Measurements from ENCODE around the gene C10orf71.

C10orf71 gene

DNA sequence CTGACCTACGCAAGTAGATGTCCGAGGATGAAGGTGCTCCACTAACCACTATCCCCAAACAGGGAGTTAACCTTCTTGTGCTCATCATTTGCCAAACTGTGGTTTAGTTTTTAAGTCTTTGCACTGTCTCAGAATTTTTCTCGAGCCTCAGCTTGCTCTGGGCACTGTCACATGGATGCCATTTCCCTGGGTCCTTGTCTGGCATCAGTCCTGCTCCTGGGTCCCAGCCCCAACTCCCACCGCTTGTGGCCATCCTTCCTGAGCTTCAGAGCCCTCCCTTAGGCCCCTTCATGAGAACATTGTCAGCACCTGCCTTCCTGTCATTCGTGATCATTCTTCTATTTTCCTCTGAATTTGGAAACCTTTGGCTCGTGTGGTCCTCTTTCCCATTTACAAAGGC, 33.8 kb downstream of the C10orf71 start:
- Mint-ChIP-seq H3K9me3 (peaks cover 16% of the 10 kb centered on the region), H3K4me1 (ENCODE audit: low read depth) (peaks cover 33% of the 10 kb centered on the region), H3K27me3 (peaks cover 46% of the 10 kb centered on the region), H3K36me3 (ENCODE audit: low read depth) (no peaks in the 10 kb centered on the region), H3K27ac (no peak overlapping the region), H3K4me3 (no peak overlapping the region)
- intact Hi-C loops (cut with micrococcal nuclease) = no loop called here

DNA sequence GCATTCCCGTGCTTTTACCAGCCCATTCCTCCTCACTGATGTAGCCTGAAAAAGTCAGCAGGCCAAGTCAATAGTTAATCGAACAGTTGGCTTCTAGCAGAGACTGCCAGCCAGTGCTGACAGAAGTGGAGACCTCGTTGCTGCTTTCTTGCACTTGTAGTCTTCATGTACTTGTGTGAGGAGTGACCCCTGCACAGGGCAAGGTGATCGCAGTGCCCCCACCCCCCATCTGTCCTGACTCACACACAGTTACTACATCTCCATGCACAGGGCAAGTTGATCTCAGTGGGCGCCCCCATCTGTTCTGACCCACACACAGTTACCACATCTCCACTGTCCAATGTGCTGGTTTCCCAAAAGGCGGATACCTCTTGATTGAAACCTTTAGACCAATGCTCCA, 34.2 kb downstream of the C10orf71 start:
- H3K4me3 Mint-ChIP-seq = no peak overlapping the region
- peaks cover 16% of the 10 kb centered on the region for H3K9me3 Mint-ChIP-seq

DNA sequence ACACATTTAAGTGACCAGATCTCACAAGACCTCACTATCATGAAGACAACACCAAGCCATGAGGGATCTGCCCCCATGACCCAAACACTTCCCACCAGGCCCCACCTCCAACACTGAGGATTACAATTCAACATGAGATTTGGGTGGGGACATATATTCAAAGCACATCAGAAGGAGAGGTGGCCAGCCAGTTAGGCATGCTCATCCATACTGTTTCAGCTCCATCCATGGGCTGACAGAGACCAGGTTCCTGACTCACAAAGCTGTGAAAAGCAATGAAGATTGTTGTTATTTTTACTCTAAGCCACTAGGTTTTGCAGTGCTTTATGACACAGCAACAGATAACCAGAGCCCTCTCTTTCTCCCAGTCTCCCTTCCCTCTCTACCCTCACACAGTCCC, 36.0 kb downstream of the C10orf71 start:
- Mint-ChIP-seq H3K4me3 (no peak overlapping the region), H3K4me1 (ENCODE audit: low read depth) (peaks cover 16% of the 10 kb centered on the region), H3K36me3 (ENCODE audit: low read depth) (no peaks in the 10 kb centered on the region)

More for the DNA sequence above, 34.2 kb downstream of the C10orf71 start:
- Mint-ChIP-seq H3K27ac (no peak overlapping the region), H3K27me3 (peaks cover 43% of the 10 kb centered on the region), H3K4me1 (ENCODE audit: low read depth) (peaks cover 31% of the 10 kb centered on the region), H3K36me3 (ENCODE audit: low read depth) (no peaks in the 10 kb centered on the region)
- intact Hi-C loops (cut with micrococcal nuclease) = no loop called here

DNA sequence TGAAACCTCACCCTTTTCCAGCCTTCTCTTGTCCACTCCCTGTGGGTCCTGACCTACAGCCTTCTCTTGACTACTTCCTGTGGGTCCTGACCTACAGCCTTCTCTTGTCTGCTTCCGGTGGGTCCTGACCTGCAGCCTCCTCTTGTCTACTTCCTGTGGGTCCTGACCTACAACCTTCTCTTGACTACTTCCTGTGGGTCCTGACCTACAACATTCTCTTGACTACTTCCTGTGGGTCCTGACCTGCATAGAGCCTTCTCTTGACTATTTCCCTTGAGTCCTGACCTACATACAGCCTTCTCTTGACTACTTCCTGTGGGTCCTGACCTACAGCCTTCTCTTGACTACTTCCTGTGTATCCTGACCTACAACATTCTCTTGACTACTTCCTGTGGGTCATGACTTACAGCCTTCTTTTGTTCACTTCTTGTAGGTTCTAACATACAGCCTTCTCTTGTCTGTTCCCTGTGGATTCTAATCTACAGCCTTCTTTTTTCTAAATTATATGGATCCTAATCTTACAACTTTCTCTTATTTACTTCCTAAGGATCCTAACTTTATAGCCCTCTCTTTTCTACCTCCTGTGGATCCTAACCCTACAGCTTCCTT, 36.5 kb downstream of the C10orf71 start:
- Mint-ChIP-seq H3K9me3 (peaks cover 16% of the 10 kb centered on the region), H3K27me3 (peaks cover 37% of the 10 kb centered on the region), H3K36me3 (ENCODE audit: low read depth) (no peaks in the 10 kb centered on the region), H3K4me3 (no peak overlapping the region), H3K27ac (peak overlapping the region; percentile 11), H3K4me1 (ENCODE audit: low read depth) (peaks cover 14% of the 10 kb centered on the region)
- intact Hi-C loops (cut with micrococcal nuclease) = no loop called here

More for the DNA sequence above, 36.0 kb downstream of the C10orf71 start:
- H3K27ac Mint-ChIP-seq = peak overlapping the region; percentile 11
- peaks cover 42% of the 10 kb centered on the region for H3K27me3 Mint-ChIP-seq
- intact Hi-C loops (cut with micrococcal nuclease) = no loop called here
- peaks cover 16% of the 10 kb centered on the region for H3K9me3 Mint-ChIP-seq

DNA sequence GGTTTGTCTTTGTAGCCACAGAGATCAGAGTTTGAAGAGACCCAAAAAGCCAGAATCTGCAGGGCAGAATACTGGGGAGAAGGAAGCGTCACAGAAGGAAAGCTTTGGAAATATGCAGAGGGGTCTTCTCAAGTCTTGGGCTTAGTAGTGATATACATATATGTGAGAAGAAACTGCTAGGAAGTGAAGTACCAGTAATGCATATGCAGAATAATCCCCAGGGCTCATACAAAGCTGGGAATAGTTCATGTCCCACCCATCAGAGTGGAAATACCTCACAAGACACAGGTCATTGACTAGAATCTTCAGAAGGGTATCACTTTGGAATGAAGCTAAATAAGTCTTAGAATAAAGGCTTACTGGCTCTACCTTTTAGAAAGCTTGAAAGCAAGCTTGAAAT, 39.6 kb downstream of the C10orf71 start:
- H3K4me3 Mint-ChIP-seq = no peak overlapping the region
- no peaks in the 10 kb centered on the region for H3K36me3 Mint-ChIP-seq (ENCODE audit: low read depth)
- peaks cover 15% of the 10 kb centered on the region for H3K27me3 Mint-ChIP-seq
- H3K27ac Mint-ChIP-seq = no peak overlapping the region
- H3K4me1 Mint-ChIP-seq (ENCODE audit: low read depth) = peaks cover 14% of the 10 kb centered on the region
- intact Hi-C loops (cut with micrococcal nuclease) = no loop called here
- peaks cover 16% of the 10 kb centered on the region for H3K9me3 Mint-ChIP-seq

DNA sequence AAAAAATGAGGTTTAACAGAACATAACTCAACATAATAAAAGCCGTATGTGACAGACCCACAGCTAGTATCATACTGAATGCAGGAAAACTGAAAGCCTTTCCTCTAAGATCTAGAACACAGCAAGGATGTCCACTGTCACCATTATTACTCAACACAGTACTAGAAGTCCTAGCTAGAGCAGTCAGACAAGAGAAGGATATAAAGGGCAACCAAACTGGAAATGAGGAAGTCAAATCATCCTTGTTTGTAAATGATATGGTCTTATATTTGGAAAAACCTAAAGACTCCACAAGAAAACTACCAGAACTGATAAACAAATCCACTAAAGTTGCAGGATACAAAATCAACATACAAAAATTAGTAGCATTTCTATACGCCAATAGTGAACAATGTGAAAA, 45.9 kb downstream of the C10orf71 start:
- Mint-ChIP-seq H3K4me3 (no peak overlapping the region), H3K4me1 (ENCODE audit: low read depth) (no peaks in the 10 kb centered on the region), H3K9me3 (peaks cover 6% of the 10 kb centered on the region), H3K36me3 (ENCODE audit: low read depth) (peaks cover 2% of the 10 kb centered on the region), H3K27ac (no peak overlapping the region), H3K27me3 (peaks cover 19% of the 10 kb centered on the region)
- intact Hi-C loops (cut with micrococcal nuclease) = no loop called here

DNA sequence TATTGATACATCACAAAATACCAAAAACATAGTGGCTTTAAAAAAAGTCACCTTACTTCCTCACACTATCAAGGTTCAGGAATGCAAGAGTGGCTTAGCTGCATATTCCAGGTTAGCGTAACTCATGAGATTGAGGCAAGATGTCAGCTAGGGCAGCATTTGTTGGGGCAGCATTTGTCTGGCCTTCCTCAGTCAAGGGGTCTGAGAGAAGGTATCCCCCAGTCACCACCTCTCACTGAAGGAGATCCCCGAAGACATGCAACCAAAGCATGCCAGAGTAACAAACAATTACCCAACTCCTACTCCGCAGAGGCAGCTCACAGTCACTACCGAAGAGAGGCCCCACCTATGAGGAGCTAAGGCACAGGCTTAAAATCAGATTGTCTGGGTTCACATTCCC, 48.4 kb downstream of the C10orf71 start:
- no peak overlapping the region for H3K27ac Mint-ChIP-seq

DNA sequence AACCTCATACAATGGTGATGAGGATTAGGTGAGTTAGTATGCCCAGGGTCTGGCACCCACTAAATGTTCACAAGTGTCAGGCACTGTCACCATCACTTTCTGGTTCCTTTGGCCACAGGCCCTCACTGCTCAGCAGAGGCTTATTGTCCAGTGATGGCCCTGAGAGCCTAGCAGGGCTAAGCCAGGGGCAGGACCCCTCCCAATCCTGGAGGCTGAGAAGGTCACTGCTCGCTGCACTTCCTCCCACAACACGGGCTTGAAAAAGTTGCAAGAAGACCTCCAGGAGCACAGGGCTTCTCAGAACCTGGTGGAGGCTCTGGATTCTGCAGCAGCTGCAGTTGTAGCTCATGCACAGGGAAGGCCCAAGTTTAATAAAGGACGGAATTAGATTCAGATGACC, 48.9 kb downstream of the C10orf71 start:
- Mint-ChIP-seq H3K27me3 (peaks cover 22% of the 10 kb centered on the region), H3K9me3 (peaks cover 14% of the 10 kb centered on the region), H3K4me3 (no peak overlapping the region), H3K36me3 (ENCODE audit: low read depth) (peaks cover 6% of the 10 kb centered on the region), H3K27ac (no peak overlapping the region), H3K4me1 (ENCODE audit: low read depth) (peaks cover 18% of the 10 kb centered on the region)
- intact Hi-C loops (cut with micrococcal nuclease) = no loop called here

More for the DNA sequence above, 48.4 kb downstream of the C10orf71 start:
- Mint-ChIP-seq H3K9me3 (peaks cover 14% of the 10 kb centered on the region), H3K36me3 (ENCODE audit: low read depth) (peaks cover 6% of the 10 kb centered on the region), H3K4me1 (ENCODE audit: low read depth) (peaks cover 18% of the 10 kb centered on the region), H3K27me3 (peaks cover 22% of the 10 kb centered on the region), H3K4me3 (no peak overlapping the region)
- intact Hi-C loops (cut with micrococcal nuclease) = no loop called here

DNA sequence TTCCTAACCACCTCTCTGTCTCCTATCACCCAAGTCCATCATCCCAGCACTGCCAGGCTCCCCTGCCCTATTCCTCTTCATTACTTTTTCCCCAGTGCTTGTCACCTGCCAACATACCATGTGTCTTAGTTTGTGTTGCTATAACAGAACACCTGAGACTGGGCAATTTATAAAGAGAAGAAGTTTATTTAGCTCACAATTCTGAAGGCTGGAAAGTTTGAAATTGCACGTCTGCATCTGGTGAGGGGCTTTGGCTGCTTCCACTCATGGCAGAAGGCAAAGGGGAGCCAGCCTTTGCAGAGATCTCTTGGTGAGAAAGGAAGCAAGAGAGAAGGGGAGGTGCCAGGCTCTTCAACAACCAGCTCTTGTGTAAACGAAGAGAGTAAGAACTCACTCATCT, 49.6 kb downstream of the C10orf71 start:
- peaks cover 14% of the 10 kb centered on the region for H3K9me3 Mint-ChIP-seq
- no peak overlapping the region for H3K27ac Mint-ChIP-seq
- peaks cover 18% of the 10 kb centered on the region for H3K4me1 Mint-ChIP-seq (ENCODE audit: low read depth)
- peaks cover 22% of the 10 kb centered on the region for H3K27me3 Mint-ChIP-seq
- H3K36me3 Mint-ChIP-seq (ENCODE audit: low read depth) = peaks cover 6% of the 10 kb centered on the region
- intact Hi-C loops (cut with micrococcal nuclease) = no loop called here
- no peak overlapping the region for H3K4me3 Mint-ChIP-seq

DNA sequence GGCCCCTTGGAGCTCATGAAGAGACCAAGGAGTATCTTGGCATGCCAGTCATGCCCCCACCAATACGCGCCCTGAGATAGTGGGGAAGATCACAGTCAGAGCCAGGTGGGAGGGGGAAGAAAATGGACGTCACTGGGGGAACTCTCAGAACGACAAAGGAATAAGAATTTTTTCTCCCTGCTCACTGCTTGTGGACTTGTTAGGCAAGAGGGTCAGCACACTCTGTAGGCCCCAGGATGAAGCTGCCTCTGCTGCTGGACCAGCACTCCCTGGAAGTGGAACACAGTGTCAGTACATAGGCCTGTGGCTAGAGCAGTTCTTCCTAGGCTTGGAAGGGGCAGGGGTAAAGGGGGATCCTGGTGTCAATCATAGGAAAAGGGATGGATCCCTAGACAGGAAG, 50.4 kb downstream of the C10orf71 start:
- intact Hi-C loops (cut with micrococcal nuclease) = no loop called here

DNA sequence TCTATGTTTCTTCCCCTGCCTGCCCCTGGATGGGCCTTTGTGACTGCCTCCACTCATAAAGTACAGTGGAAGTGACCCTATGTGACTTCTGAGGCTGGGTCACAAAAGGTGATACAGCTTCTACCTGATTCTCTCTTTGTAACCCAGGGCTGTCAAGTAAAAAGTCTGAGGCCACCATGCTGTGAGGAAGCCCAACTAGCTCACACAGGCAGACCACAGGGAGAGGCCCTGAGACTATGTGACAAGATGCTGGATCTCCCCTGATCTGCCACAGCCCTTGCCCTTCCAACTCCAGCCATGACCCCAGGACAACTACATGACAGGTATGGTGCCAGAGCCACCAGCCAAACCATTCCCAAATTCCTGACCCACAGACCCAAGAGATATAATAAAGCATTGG, 51.2 kb downstream of the C10orf71 start:
- H3K4me1 Mint-ChIP-seq (ENCODE audit: low read depth) = peaks cover 18% of the 10 kb centered on the region

More for the DNA sequence above, 50.4 kb downstream of the C10orf71 start:
- H3K4me1 Mint-ChIP-seq (ENCODE audit: low read depth) = peaks cover 18% of the 10 kb centered on the region
- H3K9me3 Mint-ChIP-seq = peaks cover 14% of the 10 kb centered on the region
- H3K27ac Mint-ChIP-seq = no peak overlapping the region
- H3K27me3 Mint-ChIP-seq = peaks cover 22% of the 10 kb centered on the region
- H3K4me3 Mint-ChIP-seq = no peak overlapping the region
- peaks cover 6% of the 10 kb centered on the region for H3K36me3 Mint-ChIP-seq (ENCODE audit: low read depth)

DNA sequence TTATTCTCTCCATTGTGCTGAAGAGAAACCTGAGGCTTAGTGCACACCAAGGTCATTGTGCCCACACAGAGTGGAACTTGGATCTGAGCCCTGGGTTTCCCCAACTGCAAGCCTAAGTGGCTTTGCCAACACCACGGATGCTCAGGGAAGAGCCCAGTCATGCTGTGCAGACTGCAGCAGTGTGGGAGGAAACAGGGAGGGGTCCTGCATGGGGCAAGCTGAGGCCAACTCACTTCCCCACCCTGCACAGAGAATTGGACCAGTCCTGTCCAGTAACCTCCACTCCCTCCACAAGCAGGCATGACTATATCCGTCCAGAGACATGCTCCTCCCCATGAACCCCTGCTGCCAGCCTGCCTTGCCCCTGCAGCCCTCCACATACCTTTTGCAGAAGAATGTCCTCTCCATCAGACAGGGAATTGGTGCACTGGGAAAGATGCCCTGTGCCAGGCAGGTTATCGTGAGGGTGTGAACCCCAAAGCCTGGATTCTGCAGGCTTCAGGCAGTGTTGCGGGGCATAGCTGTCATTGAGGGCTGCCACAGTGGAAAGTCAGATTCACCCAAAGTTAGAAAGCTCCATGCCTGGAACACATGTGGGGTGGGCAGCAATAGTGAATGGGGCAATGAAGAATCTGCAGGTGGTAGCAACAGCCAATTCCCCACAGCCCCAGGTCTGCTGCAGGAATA, 52.0 kb downstream of the C10orf71 start:
- intact Hi-C loops (cut with micrococcal nuclease) = no loop called here
- no peak overlapping the region for H3K4me3 Mint-ChIP-seq
- H3K27me3 Mint-ChIP-seq = peaks cover 16% of the 10 kb centered on the region
- H3K4me1 Mint-ChIP-seq (ENCODE audit: low read depth) = peaks cover 18% of the 10 kb centered on the region
- H3K27ac Mint-ChIP-seq = no peak overlapping the region
- peaks cover 6% of the 10 kb centered on the region for H3K36me3 Mint-ChIP-seq (ENCODE audit: low read depth)
- H3K9me3 Mint-ChIP-seq = peaks cover 14% of the 10 kb centered on the region

More for the DNA sequence above, 51.2 kb downstream of the C10orf71 start:
- H3K4me3 Mint-ChIP-seq = no peak overlapping the region
- peaks cover 22% of the 10 kb centered on the region for H3K27me3 Mint-ChIP-seq
- H3K36me3 Mint-ChIP-seq (ENCODE audit: low read depth) = peaks cover 6% of the 10 kb centered on the region
- intact Hi-C loops (cut with micrococcal nuclease) = no loop called here
- H3K27ac Mint-ChIP-seq = no peak overlapping the region
- H3K9me3 Mint-ChIP-seq = peaks cover 14% of the 10 kb centered on the region

DNA sequence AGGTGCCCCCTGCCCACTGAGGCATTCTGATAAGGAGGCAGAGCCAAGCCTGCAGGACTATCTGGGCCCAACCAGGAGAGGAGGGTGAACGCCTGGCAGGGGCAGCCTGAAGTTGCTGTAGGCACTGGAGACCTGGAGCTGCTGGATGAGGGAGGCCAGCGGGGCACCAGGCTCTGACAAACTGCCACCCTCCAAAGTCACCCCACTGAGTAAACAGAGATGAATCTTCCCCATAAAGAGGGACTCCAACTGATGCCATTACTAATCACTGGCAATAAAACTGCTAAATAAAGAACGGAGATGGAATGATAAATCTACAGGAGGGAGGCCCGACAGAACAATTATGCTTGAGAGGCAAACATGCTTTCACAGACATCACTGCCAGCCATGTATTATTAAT, 52.7 kb downstream of the C10orf71 start:
- H3K4me3 Mint-ChIP-seq = no peak overlapping the region
- peaks cover 14% of the 10 kb centered on the region for H3K9me3 Mint-ChIP-seq
- H3K4me1 Mint-ChIP-seq (ENCODE audit: low read depth) = peaks cover 18% of the 10 kb centered on the region
- intact Hi-C loops (cut with micrococcal nuclease) = no loop called here
- peaks cover 11% of the 10 kb centered on the region for H3K27me3 Mint-ChIP-seq
- peaks cover 6% of the 10 kb centered on the region for H3K36me3 Mint-ChIP-seq (ENCODE audit: low read depth)
- H3K27ac Mint-ChIP-seq = no peak overlapping the region

DNA sequence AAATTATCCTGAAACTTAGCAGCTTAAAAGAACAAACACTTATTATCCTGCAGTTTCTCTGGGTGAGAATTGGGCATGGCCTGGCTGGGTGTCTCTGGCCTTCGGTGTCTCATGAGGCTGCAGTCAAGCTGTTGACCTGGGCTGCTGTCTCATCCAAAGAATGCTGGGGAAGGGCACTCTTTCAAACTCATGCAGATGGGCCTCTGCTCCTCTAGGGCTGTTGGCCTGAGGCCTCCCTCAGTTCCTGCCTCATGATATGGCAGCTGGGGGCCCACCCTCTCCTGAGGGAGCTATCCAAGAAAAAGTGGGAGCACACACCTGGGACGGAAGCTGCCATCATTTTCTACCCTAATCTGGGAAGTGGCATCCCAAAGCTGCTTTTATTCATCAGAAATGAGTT, 53.4 kb downstream of the C10orf71 start:
- H3K4me1 Mint-ChIP-seq (ENCODE audit: low read depth) = peaks cover 18% of the 10 kb centered on the region
- H3K9me3 Mint-ChIP-seq = peaks cover 14% of the 10 kb centered on the region
- H3K27me3 Mint-ChIP-seq = peaks cover 10% of the 10 kb centered on the region
- H3K27ac Mint-ChIP-seq = no peak overlapping the region
- peaks cover 6% of the 10 kb centered on the region for H3K36me3 Mint-ChIP-seq (ENCODE audit: low read depth)
- intact Hi-C loops (cut with micrococcal nuclease) = no loop called here
- no peak overlapping the region for H3K4me3 Mint-ChIP-seq

Measured in dendritic cell treated with granulocyte-macrophage colony-stimulating factor and Interleukin-4, amounts not matched to agents 40 ng/mL and 50 ng/mL, for 4 days (primary cell).